K562 (cell line): ENCODE measurements around the gene RBMS1. TPM values are rescaled to one million over a fixed set of nuclear protein-coding genes. Genes with fewer than 3 reads are reported as not detected.

Experiments used
- ATAC-seq: fragments of 200-7000 bp; cut with Tn5 transposase; 3 replicates; pipeline ENCODE4 v1.9.1; 2020; ENCODE audit warnings: moderate library complexity
- BruUV-seq: library from RNA; stranded (reverse); fragments of 400-500 nt; replicated peaks from 2 replicates; lab custom pipeline; 2021; lab: Mats Ljungman, UMichigan
- CTCF ChIA-PET: fragments of 300-600 bp; formaldehyde crosslinking; extraction: SDS; loops from one replicate; lab custom pipeline; 2021; ENCODE audit warnings: low intra/inter-chr PET ratio; lab: Yijun Ruan, JAX
- POLR2A ChIA-PET: fragments of 300-600, 350-650 bp; sonication (Branson Sonifier 250); formaldehyde crosslinking; extraction: SDS; loops from one replicate; lab custom pipeline; 2021; ENCODE audit warnings: antibody characterized with exemption, inconsistent platforms; lab: Yijun Ruan, JAX
- DNase-seq, 4 experiments: peaks; one replicate each; pipeline versions ENCODE4 v3.0.0 to v3.0.0-alpha.2; 2011 to 2018; ENCODE audit warnings: low spot score in 3 of 4, mixed read lengths in 3 of 4; ENCODE audit errors: extremely low read depth in 1 of 4
- FAIRE-seq: peaks from 2 replicates; lab custom pipeline; 2011; peaks lifted over from hg19 to GRCh38; lab: Jason Lieb, UNC
- H2AFZ ChIP-seq: 2 replicates; pipeline ENCODE4 v1.6.0; 2011; ENCODE audit warnings: low read depth, low read length, control low read depth, inconsistent platforms
- H3K27ac ChIP-seq: fragments of 200-600 bp; 3 replicates; pipeline ENCODE4 v1.8.0; 2011; ENCODE audit warnings: low read depth, mild to moderate bottlenecking, control low read depth, inconsistent platforms, low read length, moderate library complexity, mixed read lengths; ENCODE audit errors: extremely low read depth
- H3K27me3 ChIP-seq, 2 experiments: fragments of 300-600 bp in 1 of 2; 2 replicates in 1 of 2; 3 replicates in 1 of 2; pipeline versions ENCODE4 v1.6.0 to v1.8.0; 2011; ENCODE audit warnings: inconsistent platforms in 2 of 2, low read length in 2 of 2, mild to moderate bottlenecking in 1 of 2, mixed read lengths in 1 of 2, moderate library complexity in 1 of 2; ENCODE audit not compliant: control insufficient read depth in 2 of 2, insufficient read depth in 2 of 2
- H3K36me3 ChIP-seq: fragments of 300-600 bp; 3 replicates; pipeline ENCODE4 v1.8.0; 2011; ENCODE audit warnings: mild to moderate bottlenecking, low read length, inconsistent platforms; ENCODE audit not compliant: control insufficient read depth, insufficient read depth
- H3K4me1 ChIP-seq, 2 experiments: fragments of 200-600 bp in 1 of 2; replicated peaks in 1 of 2; 2 replicates in 1 of 2; 3 replicates in 1 of 2; pipeline versions ENCODE4 v1.5.1 to v1.8.0; 2011; ENCODE audit warnings: inconsistent platforms in 2 of 2, low read length in 2 of 2, mild to moderate bottlenecking in 1 of 2, mixed read lengths in 1 of 2, moderate library complexity in 1 of 2; ENCODE audit not compliant: control insufficient read depth in 2 of 2, insufficient read depth in 2 of 2
- H3K4me2 ChIP-seq: 2 replicates; pipeline ENCODE4 v1.6.1; 2011; ENCODE audit warnings: low read length, control low read depth, inconsistent platforms, mixed read lengths; ENCODE audit not compliant: insufficient read depth
- H3K4me3 ChIP-seq: fragments of 200-600 bp; sonication (generic), shearing (Covaris generic); 2 replicates; pipeline ENCODE4 v1.5.1; 2016; ENCODE audit warnings: control low read depth, inconsistent platforms
- H3K79me2 ChIP-seq: fragments of 200-600 bp; 3 replicates; pipeline ENCODE4 v1.8.0; 2011; ENCODE audit warnings: low read length, inconsistent platforms; ENCODE audit not compliant: control insufficient read depth, insufficient read depth
- H3K9ac ChIP-seq, 2 experiments: 2 replicates each; pipeline versions ENCODE4 v1.6.0 to v1.6.1; 2011; ENCODE audit warnings: low read depth in 2 of 2, low read length in 2 of 2, control low read depth in 1 of 2, inconsistent platforms in 1 of 2, mild to moderate bottlenecking in 1 of 2, mixed read lengths in 1 of 2; ENCODE audit not compliant: insufficient read depth in 1 of 2
- H3K9me1 ChIP-seq: one replicate; pipeline ENCODE4 v1.6.0; 2011; ENCODE audit warnings: inconsistent platforms, mild to moderate bottlenecking, low read length, moderate library complexity; ENCODE audit not compliant: control insufficient read depth, insufficient read depth
- H3K9me3 ChIP-seq: replicated peaks from 2 replicates; pipeline ENCODE4 v1.5.1; 2011; ENCODE audit warnings: low read depth, low read length, inconsistent platforms; ENCODE audit not compliant: control insufficient read depth, insufficient read depth
- H4K20me1 ChIP-seq: replicated peaks from 2 replicates; pipeline ENCODE4 v1.6.1; 2011; ENCODE audit warnings: low read length, inconsistent platforms, mixed read lengths; ENCODE audit not compliant: control insufficient read depth, insufficient read depth
- CBX3 ChIP-seq, 2 experiments: IDR thresholded peaks; 1 replicate in 1 of 2; 2 replicates in 1 of 2; pipeline ENCODE4 v1.6.1; 2012; ENCODE audit warnings: inconsistent platforms in 2 of 2, low read length in 2 of 2, borderline replicate concordance in 1 of 2, control low read depth in 1 of 2
- KAT7 ChIP-seq: sonication (generic); formaldehyde crosslinking; IDR thresholded peaks from 2 replicates; pipeline ENCODE4 v1.8.0; 2022; ENCODE audit warnings: missing genetic modification reagents, mild to moderate bottlenecking, borderline replicate concordance
- MIER1 ChIP-seq: fragments of 450-650 bp; IDR thresholded peaks from 2 replicates; pipeline ENCODE4 v1.6.1; 2016; ENCODE audit warnings: antibody characterized with exemption, mild to moderate bottlenecking, low read depth
- NCOA6 ChIP-seq: fragments of 450-650 bp; IDR thresholded peaks from 2 replicates; pipeline ENCODE4 v1.6.1; 2017; ENCODE audit warnings: mild to moderate bottlenecking
- RUNX1 ChIP-seq: sonication (generic); IDR thresholded peaks from 2 replicates; pipeline ENCODE4 v1.6.1; 2016; ENCODE audit warnings: antibody characterized with exemption, low read depth
- SMAD4 ChIP-seq: fragments of 250-450 bp; sonication (Bioruptor Pico); conservative IDR thresholded peaks from 2 replicates; pipeline ENCODE4 v1.8.0; 2021; ENCODE audit warnings: inconsistent platforms, mild to moderate bottlenecking, moderate library complexity
- ZNF143 ChIP-seq: sonication (generic); formaldehyde crosslinking; IDR thresholded peaks from 2 replicates; pipeline ENCODE4 v1.9.0; 2022; ENCODE audit warnings: mild to moderate bottlenecking, missing genetic modification reagents
- ZNF398 ChIP-seq: fragments of 250-450 bp; sonication (Bioruptor Pico); IDR thresholded peaks from 2 replicates; pipeline ENCODE4 v1.8.0; 2021; ENCODE audit warnings: moderate library complexity, mild to moderate bottlenecking, inconsistent platforms
- ZNF407 ChIP-seq: fragments of 450-650 bp; IDR thresholded peaks from 2 replicates; pipeline ENCODE4 v1.6.1; 2016; ENCODE audit warnings: low read depth
- ZNF511 ChIP-seq: sonication (generic); formaldehyde crosslinking; IDR thresholded peaks from 2 replicates; pipeline ENCODE4 v1.8.0; 2022; ENCODE audit warnings: mild to moderate bottlenecking, missing genetic modification reagents
- WGBS: fragments of 100-300 bp; shearing (Covaris generic); methylation state at CpG from one replicate; pipeline ENCODE4 v1.1.6; 2016; ENCODE audit warnings: low coverage, mixed read lengths; ENCODE audit not compliant: insufficient coverage; ENCODE audit errors: missing lambda C conversion rate; 5-methylcytosine and 5-hydroxymethylcytosine counted together
- in situ Hi-C: fragments of 300-500 bp; cut with MboI; formaldehyde crosslinking; loops from 4 replicates; pipeline ENCODE4 v1.15.0; 2018; ENCODE audit warnings: inconsistent platforms, mixed read lengths
- intact Hi-C: fragments of 100-400 bp; cut with micrococcal nuclease; formaldehyde crosslinking; loops from 2 replicates; pipeline ENCODE4 v1.14.2; 2022
- polyA plus RNA-seq, 8 experiments: library from polyadenylated mRNA; depleted of rRNA in 4 of 8; stranded (reverse) in 5 of 8; unstranded in 3 of 8; fragments of >200 nt; fragmentation: Nextera tagmentation in 2 of 8; fragmentation: Illumina TruSeq in 1 of 8; extraction: Ambion mirVana in 2 of 8; extraction: Trizol in 1 of 8; gene quantifications; 2 replicates each; pipeline versions ENCODE4 v1.2.1 to v1.2.3, GENCODE V29; 2011 to 2014; ENCODE audit warnings: inconsistent platforms in 1 of 8, missing spikeins in 1 of 8
- total RNA-seq, 7 experiments: library from RNA; depleted of rRNA in 6 of 7; stranded (reverse); fragments of >200 nt in 6 of 7; fragmentation: Illumina TruSeq in 2 of 7; extraction: Trizol in 2 of 7; gene quantifications; 2 replicates each; pipeline versions ENCODE4 v1.2.1 to v1.2.3, GENCODE V29; 2011 to 2021; ENCODE audit warnings: low replicate concordance in 1 of 7

The RBMS1 gene
- total and polyA plus RNA-seq, 9 of the 15 experiments (the other 6 are each of a cell fraction or from before 2014, with no cell fraction given), result 0.04 to 0.31 (median 0.09) TPM; not detected in 6

- TF ChIP-seq NCOA6 (no peak), ZNF398 (CRISPR knock-in tag) (no peak), ZNF143 (CRISPR knock-in tag) (no peak), KAT7 (CRISPR knock-in tag) (no peak), ZNF511 (CRISPR knock-in tag) (no peak)
Observed at GRCh38 chr2:160245614-160246155, 247.9 kb downstream of the RBMS1 start (continued).

GRCh38 chr2:160242893-160243564, 250.6 kb downstream of the RBMS1 start:
- no peak for FAIRE-seq
- TF ChIP-seq SMAD4 (CRISPR knock-in tag), result no peak
- TF ChIP-seq CBX3 (IDR thresholded peaks at IDR 0.05; ENCODE audit: borderline replicate concordance in 1 of 2, low read length in 2 of 2), result no peak
- no peak for TF ChIP-seq ZNF407
- no peak for TF ChIP-seq MIER1
- TF ChIP-seq RUNX1, result no peak

More at GRCh38 chr2:160242893-160243564, 250.6 kb downstream of the RBMS1 start:
- Histone ChIP-seq H3K4me1 (no peaks in the 10 kb centered on the region), H3K4me3 (no peak overlapping the region), H3K27me3 (no peaks in the 10 kb centered on the region), H3K36me3 (no peaks in the 10 kb centered on the region), H3K79me2 (no peaks in the 10 kb centered on the region), H3K9me1 (no peaks in the 10 kb centered on the region), H3K4me2 (no peak overlapping the region), H2AFZ (no peak overlapping the region), H3K9me3 (no peaks in the 10 kb centered on the region), H4K20me1 (no peaks in the 10 kb centered on the region; the same call in 1 of the 2 replicates), H3K9ac (no peak overlapping the region), H3K27ac (no peak overlapping the region)
- CTCF ChIA-PET, result no interaction called here
- intact Hi-C loops, result no loop called here
- in situ Hi-C loops, result no loop called here
- no TSS peak for BruUV-seq
- POLR2A ChIA-PET, result no interaction called here
- no peak for DNase-seq
- WGBS, result 2% methylated on average over 3 of the region's 3 CpGs
- ATAC-seq, result no peak
